ENCODE measurements around the gene RALGPS1. TPM values are rescaled to one million over a fixed set of nuclear protein-coding genes. Genes with fewer than 3 reads are reported as not detected.

RALGPS1 gene
- total and polyA plus RNA-seq, 2 donors (not counting 1 experiment from before 2014, with no cell fraction given), result 19.7 to 39.9 TPM

- ChIA-PET CTCF (no interaction called here), POLR2A (no interaction called here)
- Mint-ChIP-seq H3K4me1 (peaks cover 2% of the 10 kb centered on the region), H3K27me3 (no peaks in the 10 kb centered on the region), H3K27ac (no peak overlapping the region), H3K9me3 (ENCODE audit: insufficient read depth) (no peaks in the 10 kb centered on the region), H3K4me3 (no peak overlapping the region)
- Histone ChIP-seq H3K27me3 (replicated peaks in 1 of 4; ENCODE audit: control extremely low read depth in 1 of 4, control insufficient read depth in 3 of 4, insufficient read depth in 4 of 4, low read length in 3 of 4) (no peaks in the 10 kb centered on the region), H3K79me2 (ENCODE audit: control insufficient read depth, insufficient read depth, low read length) (no peaks in the 10 kb centered on the region), H3K27ac (ENCODE audit: low read length in 2 of 2) (no peak overlapping the region), H3K4me3 (ENCODE audit: control extremely low read depth in 1 of 5, extremely low read depth in 1 of 5, insufficient read depth in 1 of 5, low read depth in 2 of 5, low read length in 4 of 5) (no peak overlapping the region), H3K9me3 (ENCODE audit: control extremely low read depth in 1 of 3, control insufficient read depth in 2 of 3, insufficient read depth in 1 of 3, low read length in 2 of 3) (peaks cover 0 to 2% (median 0%) of the 10 kb centered on the region in 3 donors), H4K20me1 (ENCODE audit: control insufficient read depth, insufficient read depth, low read length, poor library complexity, severe bottlenecking) (no peaks in the 10 kb centered on the region), H3K4me2 (replicated peaks; ENCODE audit: low read depth, low read length, poor library complexity, severe bottlenecking) (no peak overlapping the region), H3K9ac (ENCODE audit: low read length) (no peak overlapping the region), H2AFZ (ENCODE audit: insufficient read depth, low read depth, low read length, poor library complexity, severe bottlenecking) (no peak overlapping the region), H3K4me1 (ENCODE audit: control insufficient read depth in 2 of 2, insufficient read depth in 2 of 2, low read length in 2 of 2) (no peaks in the 10 kb centered on the region), H3K36me3 (replicated peaks in 1 of 2; ENCODE audit: control extremely low read depth in 1 of 2, control insufficient read depth in 1 of 2, extremely low read depth in 1 of 2, insufficient read depth in 2 of 2, low read length in 1 of 2) (peaks cover 2 to 6% of the 10 kb centered on the region in 2 experiments)
- intact Hi-C loops (cut with micrococcal nuclease), result no loop called here
- ATAC-seq (ENCODE audit: low read depth), result no peak
- DNase-seq, result no peak
- TF ChIP-seq EZH2 (IDR thresholded peaks at IDR 0.05; ENCODE audit: borderline replicate concordance, insufficient read depth, low read depth, low read length, poor library complexity, severe bottlenecking) (no peak), CTCF (IDR thresholded peaks at IDR 0.05) (no peak)
- WGBS (ENCODE audit: insufficient coverage), result 96% methylated on average over 11 of the region's 17 CpGs
These were observed 269.4 kb downstream of the RALGPS1 start for GRCh38 chr9:127183814-127184582.

GRCh38 chr9:127184641-127185040 is 270.1 kb downstream of the RALGPS1 start:
- H3K4me2 ChIP-seq (replicated peaks; ENCODE audit: low read depth, low read length, poor library complexity, severe bottlenecking), result no peak overlapping the region
- DNase-seq (no peak), ATAC-seq (ENCODE audit: low read depth) (no peak)
- peaks cover 0 to 2% (median 0%) of the 10 kb centered on the region in 3 donors for H3K9me3 ChIP-seq (ENCODE audit: control extremely low read depth in 1 of 3, control insufficient read depth in 2 of 3, insufficient read depth in 1 of 3, low read length in 2 of 3)
- POLR2A ChIA-PET, result no interaction called here
- H3K9me3 Mint-ChIP-seq (ENCODE audit: insufficient read depth), result no peaks in the 10 kb centered on the region
- intact Hi-C loops (cut with micrococcal nuclease), result no loop called here
- H2AFZ ChIP-seq (ENCODE audit: insufficient read depth, low read depth, low read length, poor library complexity, severe bottlenecking), result no peak overlapping the region
- peaks cover 2 to 6% of the 10 kb centered on the region in 2 experiments for H3K36me3 ChIP-seq (replicated peaks in 1 of 2; ENCODE audit: control extremely low read depth in 1 of 2, control insufficient read depth in 1 of 2, extremely low read depth in 1 of 2, insufficient read depth in 2 of 2, low read length in 1 of 2)
- no peak for TF ChIP-seq CTCF (IDR thresholded peaks at IDR 0.05)
- TF ChIP-seq EZH2 (IDR thresholded peaks at IDR 0.05; ENCODE audit: borderline replicate concordance, insufficient read depth, low read depth, low read length, poor library complexity, severe bottlenecking), result no peak
- H3K27me3 ChIP-seq (replicated peaks in 1 of 4; ENCODE audit: control extremely low read depth in 1 of 4, control insufficient read depth in 3 of 4, insufficient read depth in 4 of 4, low read length in 3 of 4), result no peaks in the 10 kb centered on the region
- H3K4me1 Mint-ChIP-seq, result peaks cover 2% of the 10 kb centered on the region
- H4K20me1 ChIP-seq (ENCODE audit: control insufficient read depth, insufficient read depth, low read length, poor library complexity, severe bottlenecking), result no peaks in the 10 kb centered on the region
- 95% methylated on average over 10 of the region's 10 CpGs for WGBS (ENCODE audit: insufficient coverage)
- no peak overlapping the region for H3K27ac ChIP-seq (ENCODE audit: low read length in 2 of 2)
- H3K4me3 ChIP-seq (ENCODE audit: control extremely low read depth in 1 of 5, extremely low read depth in 1 of 5, insufficient read depth in 1 of 5, low read depth in 2 of 5, low read length in 4 of 5), result no peak overlapping the region
- no peak overlapping the region for H3K27ac Mint-ChIP-seq
- no peak overlapping the region for H3K4me3 Mint-ChIP-seq
- no peak overlapping the region for H3K9ac ChIP-seq (ENCODE audit: low read length)
- H3K27me3 Mint-ChIP-seq, result no peaks in the 10 kb centered on the region
- H3K79me2 ChIP-seq (ENCODE audit: control insufficient read depth, insufficient read depth, low read length), result no peaks in the 10 kb centered on the region
- CTCF ChIA-PET, result no interaction called here
- H3K4me1 ChIP-seq (ENCODE audit: control insufficient read depth in 2 of 2, insufficient read depth in 2 of 2, low read length in 2 of 2), result no peaks in the 10 kb centered on the region

Data from B cell (primary cell).